SKM-1 (cell line): ENCODE data around the gene PAPPA2.
"Not testable (repeated sequence)": the region's sequence is repeated elsewhere in the genome, so short reads cannot be mapped to it uniquely, and the experiment has no call there.

ENCODE experiments used
- DNase-seq: peaks from one replicate; lab custom pipeline; 2025; ENCODE audit not compliant: unreplicated experiment; lab: John Stamatoyannopoulos, UW

Gene PAPPA2, protein sequence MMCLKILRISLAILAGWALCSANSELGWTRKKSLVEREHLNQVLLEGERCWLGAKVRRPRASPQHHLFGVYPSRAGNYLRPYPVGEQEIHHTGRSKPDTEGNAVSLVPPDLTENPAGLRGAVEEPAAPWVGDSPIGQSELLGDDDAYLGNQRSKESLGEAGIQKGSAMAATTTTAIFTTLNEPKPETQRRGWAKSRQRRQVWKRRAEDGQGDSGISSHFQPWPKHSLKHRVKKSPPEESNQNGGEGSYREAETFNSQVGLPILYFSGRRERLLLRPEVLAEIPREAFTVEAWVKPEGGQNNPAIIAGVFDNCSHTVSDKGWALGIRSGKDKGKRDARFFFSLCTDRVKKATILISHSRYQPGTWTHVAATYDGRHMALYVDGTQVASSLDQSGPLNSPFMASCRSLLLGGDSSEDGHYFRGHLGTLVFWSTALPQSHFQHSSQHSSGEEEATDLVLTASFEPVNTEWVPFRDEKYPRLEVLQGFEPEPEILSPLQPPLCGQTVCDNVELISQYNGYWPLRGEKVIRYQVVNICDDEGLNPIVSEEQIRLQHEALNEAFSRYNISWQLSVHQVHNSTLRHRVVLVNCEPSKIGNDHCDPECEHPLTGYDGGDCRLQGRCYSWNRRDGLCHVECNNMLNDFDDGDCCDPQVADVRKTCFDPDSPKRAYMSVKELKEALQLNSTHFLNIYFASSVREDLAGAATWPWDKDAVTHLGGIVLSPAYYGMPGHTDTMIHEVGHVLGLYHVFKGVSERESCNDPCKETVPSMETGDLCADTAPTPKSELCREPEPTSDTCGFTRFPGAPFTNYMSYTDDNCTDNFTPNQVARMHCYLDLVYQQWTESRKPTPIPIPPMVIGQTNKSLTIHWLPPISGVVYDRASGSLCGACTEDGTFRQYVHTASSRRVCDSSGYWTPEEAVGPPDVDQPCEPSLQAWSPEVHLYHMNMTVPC (N-terminal part only)

DNA sequence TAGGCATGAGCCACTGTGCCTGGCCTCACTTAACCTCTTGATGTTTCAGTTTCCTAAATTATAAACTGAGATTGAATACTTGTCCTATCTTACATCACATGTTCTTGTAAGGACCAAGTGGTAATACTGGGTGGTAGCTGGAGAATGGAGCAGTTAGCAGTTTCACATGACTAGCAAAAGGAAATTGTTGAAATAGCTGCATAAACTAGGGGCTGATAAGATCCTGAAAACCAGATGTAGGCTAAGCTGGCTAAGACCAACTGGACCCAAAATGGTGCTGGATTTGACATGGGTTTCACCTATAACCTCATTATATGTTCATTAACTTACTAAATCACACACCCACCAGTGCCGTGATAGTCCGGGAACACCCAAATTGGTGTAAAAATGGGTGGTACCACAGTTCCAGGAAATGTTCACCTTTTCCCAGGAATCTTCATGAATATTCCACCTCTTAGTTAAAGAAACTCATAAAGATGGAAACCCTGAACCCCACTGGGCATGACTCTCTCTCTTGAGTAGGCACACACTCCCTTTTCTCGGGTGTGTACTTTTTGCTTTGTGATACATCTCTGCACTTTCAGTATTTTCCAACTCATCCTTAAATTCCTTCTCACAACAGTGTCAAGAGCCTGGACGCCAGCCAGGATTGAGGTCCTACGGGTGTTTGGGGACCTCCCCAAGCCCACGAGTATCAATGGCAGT, at the start of gene PAPPA2:
PAPPA2 (plus strand) TSS at position 502 of the 705 bp plus-strand sequence. CDS start 93,148 bp downstream, outside the sequence.
- DNase-seq = no peak

DNA sequence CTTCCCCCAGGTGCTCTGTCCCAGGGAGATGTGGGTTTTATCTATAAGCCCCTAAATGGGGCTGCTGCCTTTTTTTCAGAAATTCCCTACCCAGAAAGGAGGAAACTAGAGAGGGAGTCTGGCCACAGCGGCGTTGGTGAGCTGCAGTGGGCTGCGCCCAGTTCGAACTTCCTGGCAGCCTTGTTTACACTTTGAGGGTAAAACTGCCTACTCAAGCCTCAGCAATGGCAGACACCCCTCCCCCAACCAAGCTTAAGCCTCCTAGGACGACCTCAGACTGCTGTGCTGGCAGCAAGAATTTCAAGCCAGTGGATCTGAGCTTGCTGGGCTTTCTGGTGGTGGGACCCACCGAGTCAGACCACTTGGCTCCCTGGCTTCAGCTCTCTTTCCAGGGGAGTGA, 46.2 kb upstream of the PAPPA2 start:
- DNase-seq = no peak

DNA sequence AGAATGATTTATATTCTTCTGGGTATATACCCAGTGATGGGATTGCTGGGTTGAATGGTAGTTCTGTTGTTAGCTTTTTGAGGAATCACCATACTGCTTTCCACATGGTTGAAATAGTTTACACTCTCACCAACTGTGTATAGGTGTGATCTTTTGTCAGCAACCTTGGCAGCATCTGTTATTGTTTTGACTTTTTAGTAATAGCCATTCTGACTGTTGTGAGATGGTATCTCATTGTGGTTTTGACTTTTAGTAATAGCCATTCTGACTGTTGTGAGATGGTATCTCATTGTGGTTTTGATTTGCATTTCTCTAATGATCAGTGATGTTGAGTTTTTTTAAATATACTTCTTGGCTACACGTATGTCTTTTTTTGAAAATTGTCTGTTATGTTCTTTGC, 43.4 kb upstream of the PAPPA2 start:
- DNase-seq = not testable (repeated sequence)

DNA sequence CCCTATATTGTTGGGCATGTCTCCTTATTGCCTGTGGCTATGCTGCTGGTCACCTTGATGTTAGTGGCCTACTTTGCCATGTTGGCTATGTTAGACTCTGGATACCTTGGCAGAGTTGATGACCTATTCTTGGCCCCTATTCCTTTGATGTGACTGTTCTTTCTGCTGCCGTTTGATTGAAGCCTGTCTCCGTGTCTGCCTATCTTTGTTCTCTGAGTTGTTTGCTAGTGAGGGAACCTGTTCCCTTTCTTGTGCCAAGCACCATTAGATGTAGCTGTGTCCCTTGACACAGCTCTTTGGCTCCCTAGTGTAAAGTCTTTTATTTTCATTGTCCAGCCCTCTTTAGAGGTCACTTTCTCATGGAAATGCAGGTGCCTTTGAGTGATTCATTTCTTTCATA, 28.7 kb upstream of the PAPPA2 start:
- no peak for DNase-seq

DNA sequence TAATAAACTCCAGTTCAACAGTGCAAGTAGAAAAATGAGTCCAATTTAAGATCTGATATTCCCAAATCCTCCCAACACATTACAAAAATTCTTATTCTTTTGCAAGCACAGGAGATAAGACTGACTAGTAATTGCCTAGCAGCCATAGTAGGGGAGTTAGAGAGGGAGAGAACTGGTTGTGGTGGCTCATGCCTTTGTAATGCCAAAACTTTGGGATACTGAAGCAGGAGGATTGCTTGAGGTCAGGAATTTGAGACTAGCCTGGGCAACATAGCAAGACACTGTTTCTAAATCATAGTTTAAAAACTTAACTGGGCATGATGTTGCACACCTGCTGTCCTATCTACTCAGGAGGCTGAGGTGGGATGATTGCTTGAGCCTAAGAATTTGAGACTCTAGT, 26.7 kb upstream of the PAPPA2 start:
- no peak for DNase-seq

DNA sequence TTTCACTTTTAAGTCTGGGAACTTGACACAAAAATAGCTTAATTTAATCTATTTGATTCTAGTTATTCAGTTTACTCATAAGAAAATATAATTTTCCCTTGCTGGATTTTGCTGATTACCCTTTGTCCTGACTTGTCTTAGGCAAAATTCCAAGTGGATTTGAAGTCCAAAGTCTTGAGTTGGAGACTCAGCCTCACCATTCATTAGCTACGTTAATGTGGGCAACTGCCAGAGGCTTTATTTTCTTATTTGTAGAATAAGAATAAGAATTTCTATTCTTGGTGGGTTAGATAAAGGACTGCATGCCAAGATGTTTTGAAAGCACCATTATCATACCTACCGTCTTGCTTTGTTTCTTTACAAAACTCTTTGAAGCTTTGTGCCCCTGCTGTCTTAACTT, 22.8 kb upstream of the PAPPA2 start:
- DNase-seq = no peak

DNA sequence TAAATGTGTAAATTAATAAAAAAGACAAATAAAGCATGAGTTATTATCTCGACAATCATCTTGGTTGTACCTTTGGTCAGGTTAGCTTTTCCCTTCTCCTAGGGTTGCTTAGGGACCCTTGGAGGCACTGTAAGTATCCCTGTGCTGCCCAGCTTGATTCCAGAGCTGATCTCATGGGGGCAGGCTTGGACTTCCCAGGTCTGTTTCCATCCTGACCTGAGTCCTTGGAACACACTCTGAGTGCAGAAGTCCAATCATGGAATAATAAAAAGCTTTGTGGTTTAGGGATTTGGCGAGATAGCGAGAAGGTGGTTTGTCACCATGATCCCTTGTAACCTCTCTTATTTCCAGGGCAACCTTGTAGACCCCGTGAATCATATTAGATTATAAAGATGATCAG, 18.7 kb upstream of the PAPPA2 start:
- no peak for DNase-seq

DNA sequence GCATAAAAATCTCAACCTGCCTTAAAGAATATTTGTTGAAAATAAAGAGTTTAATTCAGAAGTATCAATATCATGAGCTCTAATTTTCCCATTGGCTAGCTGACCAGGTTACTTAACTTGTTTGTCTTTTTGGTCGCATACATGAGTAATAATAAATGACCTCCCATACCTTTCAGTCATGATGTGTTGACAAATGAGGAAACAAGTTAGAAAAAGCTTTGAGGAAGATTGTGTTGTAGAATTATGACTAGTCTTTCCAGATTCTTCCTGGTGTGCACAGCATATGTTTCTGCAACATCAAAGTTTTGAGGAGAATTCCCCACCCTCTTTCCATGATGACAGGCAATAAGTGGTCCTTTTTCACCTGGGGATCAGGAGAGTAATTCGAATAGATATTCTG, 17.6 kb upstream of the PAPPA2 start:
- DNase-seq = no peak

DNA sequence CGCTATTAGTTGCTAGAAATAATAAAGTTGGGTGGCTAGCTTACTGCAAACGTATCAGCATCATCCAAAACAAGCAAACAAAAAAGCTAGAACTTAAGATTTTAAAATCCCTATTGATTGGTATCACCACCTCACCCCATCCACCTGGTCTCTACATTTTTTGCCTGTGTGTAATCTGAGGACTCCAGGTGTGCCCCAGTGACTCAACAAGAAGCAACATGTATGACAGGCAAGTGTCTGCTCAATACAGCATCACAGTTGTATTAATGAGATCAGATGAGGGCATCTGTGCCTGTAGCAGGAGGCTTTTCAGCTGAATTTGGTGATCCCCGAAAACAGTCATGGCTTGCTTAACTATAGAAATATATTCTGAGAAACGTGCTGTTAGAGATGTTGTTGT, 14.6 kb upstream of the PAPPA2 start:
- no peak for DNase-seq

DNA sequence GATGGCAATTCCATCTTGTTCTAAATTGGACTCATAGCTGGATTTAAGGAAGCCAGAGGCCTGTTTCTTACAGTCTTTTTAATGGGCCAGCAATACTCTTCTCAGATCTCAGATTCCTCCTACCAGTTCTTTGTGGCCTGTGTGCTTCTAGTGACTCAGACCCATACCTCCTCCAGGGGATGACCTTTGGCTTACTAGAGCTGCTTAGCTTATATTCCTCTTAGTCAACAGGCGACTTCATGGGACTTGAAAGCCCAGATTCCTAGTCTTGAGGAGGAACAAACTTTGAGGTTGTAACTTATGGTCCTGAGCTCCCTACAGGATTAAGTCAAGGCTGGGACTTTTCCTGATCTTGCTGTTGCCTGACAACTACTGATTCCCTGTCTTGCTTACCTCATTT, 12.4 kb upstream of the PAPPA2 start:
- no peak for DNase-seq

DNA sequence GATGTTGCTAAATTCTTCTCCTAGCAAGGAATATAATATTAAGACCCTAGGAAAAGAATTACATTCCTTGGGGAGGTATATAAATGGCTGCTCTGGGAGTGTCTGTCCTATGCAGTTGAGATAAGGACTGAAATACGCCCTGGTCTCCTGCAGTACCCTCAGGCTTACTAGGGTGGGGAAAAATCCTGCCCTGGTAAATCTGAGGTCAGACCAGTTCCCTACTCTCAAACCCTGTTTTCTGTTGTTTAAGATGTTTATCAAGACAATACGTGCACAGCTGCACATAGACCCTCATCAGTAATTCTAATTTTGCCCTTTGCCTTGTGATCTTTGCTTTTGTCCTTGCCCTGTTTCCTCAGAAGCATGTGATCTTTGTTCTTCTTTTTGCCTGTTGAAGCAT, 11.2 kb upstream of the PAPPA2 start:
- DNase-seq = not testable (repeated sequence)

DNA sequence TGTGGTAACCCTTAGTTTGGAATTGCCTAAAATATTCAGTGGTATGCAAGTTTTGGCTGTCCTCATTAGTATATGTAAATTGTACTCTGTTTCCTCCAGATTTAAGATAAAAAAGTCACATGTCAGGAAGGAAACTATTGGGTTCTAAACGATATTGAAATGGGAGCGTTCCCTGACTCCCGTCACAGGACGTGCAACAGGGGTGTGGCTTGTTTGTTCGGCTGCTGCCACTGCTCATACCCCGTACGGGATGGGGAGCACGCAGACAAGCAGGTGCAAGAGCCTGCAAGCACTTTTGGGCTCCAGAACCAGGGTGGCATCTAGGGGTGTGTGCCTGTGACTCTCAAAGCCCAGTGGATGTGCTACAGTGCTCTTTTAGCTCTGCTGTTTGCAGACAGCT, 6.2 kb upstream of the PAPPA2 start:
- DNase-seq = no peak

DNA sequence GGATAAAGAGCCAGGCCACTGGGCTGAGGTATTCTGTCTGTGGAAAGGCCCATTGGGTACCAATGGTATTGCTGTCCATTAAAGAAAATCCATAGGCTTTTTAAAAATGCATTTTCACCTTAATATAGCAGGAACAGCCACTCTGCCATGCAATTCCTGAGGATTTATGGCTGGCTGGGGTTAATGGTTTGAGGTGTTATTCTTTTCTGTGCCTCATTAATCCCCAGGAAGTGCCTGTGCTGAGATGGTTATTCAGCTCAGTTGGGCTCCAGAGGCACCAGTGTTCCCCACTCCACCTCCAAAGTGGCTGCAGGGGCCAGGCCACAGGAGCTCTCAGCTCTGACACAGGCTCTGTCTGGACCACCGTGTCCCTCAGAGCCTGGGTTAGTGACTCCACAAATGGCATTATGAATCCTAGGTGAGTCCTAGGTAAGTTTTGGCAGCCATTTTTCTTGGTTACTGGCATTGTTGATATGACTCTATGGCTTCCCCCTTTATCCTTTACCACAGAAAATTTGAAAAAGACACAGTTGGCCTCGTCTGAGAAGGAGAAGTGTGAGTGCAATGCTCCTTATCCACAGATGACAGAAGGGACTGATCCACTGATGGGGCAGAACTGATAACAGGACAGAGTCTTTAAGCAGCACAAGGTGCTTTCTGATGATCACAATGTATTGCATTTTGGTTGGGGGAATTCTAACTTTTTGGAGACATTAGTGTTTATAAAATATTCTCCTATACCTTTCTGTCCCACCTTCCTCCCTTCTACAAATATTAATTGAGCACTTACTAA, 2.2 kb upstream of the PAPPA2 start:
- no peak for DNase-seq

DNA sequence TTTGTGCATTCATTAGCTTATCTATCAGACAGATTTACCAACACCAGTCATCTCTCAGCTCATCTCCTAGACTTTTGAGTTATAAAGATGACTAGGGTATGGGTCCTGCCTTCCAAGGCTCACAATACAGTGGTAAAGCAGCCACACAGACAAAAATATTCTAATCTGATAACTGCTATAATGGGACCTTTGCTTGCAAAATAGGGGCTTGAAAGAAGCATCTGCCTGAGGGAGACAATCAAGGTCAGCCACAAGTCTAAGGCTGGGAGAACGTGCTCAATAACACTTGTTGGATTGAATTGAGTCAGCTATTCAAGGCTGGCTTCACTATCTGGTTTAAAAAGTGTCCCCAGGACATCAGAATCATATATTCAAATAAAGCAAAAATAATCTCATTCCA, 1.4 kb upstream of the PAPPA2 start:
- no peak for DNase-seq

DNA sequence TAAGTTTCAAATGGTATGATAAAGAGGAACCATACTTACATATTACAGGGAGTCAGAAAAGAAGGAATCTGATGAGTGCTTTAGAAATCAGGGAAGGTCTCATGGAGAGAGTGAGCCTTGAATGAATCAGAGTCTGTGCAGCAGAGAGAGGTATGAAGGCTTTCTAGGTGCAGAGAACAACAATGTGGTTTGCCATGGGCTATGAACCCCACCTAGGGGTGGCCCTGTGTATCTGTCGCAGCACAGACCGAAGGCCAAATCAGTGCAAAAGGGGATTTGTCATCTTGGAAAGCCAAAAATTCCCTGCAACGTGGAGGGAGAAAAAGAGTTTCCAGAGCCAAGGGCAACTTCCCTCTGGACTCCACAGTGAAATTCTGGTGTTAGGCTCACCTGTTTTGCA, 3.5 kb downstream of the PAPPA2 start:
- DNase-seq = no peak

DNA sequence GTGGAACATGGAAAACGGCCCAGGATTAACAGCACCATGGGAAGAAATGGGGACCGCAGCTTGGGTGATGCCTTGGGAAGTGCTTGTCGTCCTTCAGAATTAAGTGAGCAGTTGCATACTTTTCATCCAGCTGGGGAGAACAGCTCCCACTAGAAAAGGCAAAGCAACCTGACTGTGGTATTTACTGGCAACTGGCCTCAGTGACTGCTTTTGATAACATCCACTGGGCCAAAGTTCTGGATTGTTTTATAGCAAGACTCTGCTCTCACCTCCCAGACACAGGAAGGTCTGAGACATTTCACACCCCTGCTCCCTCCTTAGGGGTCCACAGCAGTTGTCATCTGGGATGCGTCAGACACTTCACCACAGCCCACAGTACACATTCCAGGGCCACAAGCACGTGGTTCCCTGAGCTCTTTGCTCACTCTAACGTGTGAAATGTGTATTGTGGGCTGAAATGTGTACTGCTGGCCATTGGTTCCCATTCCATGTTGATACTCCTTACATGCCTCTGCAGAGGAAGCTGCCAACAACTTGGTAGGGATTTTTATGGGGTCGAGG, 6.6 kb downstream of the PAPPA2 start:
- DNase-seq = no peak

DNA sequence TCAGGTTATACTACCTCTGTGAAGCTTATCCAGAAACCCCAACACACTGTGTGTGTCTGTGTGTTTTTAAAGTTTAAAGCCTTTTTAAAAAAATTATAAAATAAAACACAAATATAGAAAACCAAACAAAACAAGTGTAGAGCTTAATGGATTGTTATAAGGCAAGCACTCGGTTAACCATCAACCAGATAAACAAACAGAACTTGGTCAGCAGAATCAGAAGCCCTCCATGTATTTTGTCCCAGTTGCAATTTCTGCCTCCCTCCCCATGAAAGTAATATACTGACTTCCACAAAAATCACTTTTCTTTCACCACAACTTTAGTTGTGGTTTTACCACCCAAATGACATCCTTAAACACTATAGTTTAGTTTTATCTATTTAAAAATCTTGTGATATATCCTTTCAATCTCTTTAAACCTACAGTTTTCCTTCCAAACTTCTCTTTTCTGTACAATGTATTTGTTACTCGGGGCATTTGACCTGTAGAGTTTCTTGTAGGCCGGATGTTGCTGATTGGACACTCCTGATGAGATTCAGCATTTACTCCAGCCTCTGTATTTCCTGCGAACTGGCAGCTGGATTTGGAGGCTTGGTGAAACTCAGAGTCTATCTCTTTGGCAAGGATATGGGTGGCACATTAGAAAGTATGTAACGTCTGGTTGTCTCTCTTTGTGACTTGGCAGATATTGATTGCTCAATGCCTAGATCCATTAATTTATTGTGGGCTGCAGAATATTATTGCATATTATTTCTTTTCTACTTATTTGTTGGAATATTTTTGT, 8.6 kb downstream of the PAPPA2 start:
- no peak for DNase-seq

DNA sequence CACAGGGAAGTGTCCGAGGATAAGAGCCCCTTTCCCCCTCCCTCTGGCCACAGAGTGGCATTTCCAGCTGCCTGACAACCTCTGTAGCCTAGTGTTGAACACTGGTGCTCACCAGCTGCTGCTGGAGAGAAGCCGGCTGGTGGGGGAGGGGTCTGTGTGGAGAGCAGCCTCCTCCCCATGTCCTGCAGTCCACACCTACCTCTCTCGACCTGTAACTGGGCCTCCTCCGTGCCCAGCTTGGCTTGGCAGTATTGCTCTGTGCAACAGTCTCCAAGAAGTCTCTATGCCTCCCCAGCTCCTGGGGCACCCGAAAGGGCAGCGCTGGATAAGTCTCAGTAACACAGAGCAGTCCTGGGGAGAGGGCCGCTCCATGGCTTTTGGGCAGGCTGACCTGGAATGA, 17.0 kb downstream of the PAPPA2 start:
- DNase-seq = no peak

DNA sequence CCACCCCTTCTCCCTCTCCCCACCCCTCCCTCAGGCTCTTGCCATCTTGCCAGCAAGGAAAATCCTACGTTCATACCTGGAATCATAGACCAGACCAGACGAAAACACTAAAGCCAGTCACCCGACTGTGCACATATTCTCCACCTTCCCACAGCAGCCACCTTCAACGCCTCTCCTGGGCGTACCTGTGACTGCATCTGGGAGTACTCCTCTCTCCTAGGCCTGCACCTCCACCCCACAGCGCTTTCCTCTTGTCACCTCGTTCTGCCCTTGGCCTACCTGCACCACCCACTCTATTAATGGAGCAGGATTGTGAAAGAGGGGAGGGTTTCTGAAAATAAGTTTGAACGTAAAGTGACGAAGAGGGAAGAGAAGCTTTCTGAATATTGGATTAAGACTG, 17.8 kb downstream of the PAPPA2 start:
- no peak for DNase-seq

DNA sequence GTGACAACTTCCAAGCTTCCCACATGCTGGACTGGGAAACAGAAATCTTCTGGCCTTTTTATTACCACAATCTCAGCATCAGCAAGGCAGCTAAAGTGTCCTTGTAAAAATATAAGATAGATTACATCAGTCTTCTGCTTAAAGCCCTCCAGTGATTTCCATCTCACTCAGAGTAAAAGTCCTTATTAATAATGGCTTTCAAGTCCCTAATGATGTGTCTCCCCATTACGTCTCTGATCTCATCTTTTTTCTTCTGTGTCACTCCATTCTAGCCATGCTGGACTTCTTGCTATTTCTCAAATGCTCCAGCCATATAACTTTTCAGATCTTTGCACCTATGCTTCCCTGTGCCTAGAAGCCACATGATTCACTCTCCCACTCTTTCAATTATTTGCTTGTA, 22.1 kb downstream of the PAPPA2 start:
- no peak for DNase-seq
